GM12874 (cell line): ENCODE data around the gene DDX1.

Experiments used
- CTCF ChIP-seq: IDR thresholded peaks from 2 replicates; pipeline ENCODE4 v1.5.1; 2011; ENCODE audit warnings: low read depth, mild to moderate bottlenecking, control low read depth, low read length, moderate library complexity; ENCODE audit not compliant: insufficient read depth

DDX1 gene

GRCh38 chr2:15601681-15602080 lies 10.0 kb downstream of the DDX1 start:
- no peak for TF ChIP-seq CTCF

GRCh38 chr2:15602393-15602792 lies 10.7 kb downstream of the DDX1 start:
- no peak for TF ChIP-seq CTCF

GRCh38 chr2:15603044-15603765 lies 11.5 kb downstream of the DDX1 start:
- TF ChIP-seq CTCF, result no peak

- no peak for TF ChIP-seq CTCF
Observed at GRCh38 chr2:15603948-15604347, 12.3 kb downstream of the DDX1 start.

- no peak for TF ChIP-seq CTCF
Observed at GRCh38 chr2:15605721-15606120, 14.1 kb downstream of the DDX1 start.

- no peak for TF ChIP-seq CTCF
Observed at GRCh38 chr2:15606481-15607441, 15.1 kb downstream of the DDX1 start.

GRCh38 chr2:15607709-15608391 lies 16.2 kb downstream of the DDX1 start:
- no peak for TF ChIP-seq CTCF
